Fibroblast of upper back skin (primary cell): ENCODE measurements around the gene HAGHL.

Experiments used
- DNase-seq: peaks from one replicate; pipeline ENCODE4 v3.0.0-alpha.2; 2013

Gene HAGHL

DNA sequence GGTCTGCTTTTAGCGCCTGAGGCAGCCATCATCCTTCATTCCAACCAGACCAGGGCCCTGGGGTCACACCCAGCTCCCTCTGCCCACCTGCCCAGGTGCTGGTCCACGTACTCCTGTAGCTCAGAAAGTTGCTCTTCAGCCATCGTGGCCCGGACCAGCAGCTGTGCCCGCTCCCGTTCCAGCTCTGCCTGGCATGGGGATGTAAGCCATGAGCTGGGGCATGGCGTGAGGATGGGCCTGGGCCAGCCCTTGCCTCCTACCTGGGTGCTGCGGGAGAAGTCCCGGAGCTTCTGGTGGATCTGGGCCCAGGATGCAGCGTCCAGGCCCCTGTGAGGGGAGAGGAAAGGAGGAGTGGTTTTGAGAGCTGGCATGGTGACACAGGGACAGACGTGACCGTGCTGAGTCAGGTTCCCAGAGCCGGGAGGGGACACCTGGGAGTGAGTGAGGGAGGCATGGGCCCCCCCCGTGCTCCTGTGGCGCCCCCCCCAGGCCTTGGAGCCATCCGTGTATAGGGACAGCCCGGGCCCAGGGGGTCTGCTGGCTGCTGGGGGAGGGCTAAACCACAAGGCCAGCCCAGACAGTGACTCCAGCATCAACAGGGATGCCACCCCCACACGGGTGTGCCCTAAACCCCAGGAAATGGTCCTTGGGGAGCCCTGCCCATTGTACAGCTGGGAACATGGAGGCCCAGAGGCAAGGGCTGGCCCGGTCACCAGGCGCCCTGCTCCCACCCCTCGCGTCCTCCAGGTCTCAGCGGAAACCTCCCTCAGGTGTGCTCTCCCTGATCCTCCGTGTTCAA, 3.9 kb upstream of the HAGHL start:
- no peak for DNase-seq

DNA sequence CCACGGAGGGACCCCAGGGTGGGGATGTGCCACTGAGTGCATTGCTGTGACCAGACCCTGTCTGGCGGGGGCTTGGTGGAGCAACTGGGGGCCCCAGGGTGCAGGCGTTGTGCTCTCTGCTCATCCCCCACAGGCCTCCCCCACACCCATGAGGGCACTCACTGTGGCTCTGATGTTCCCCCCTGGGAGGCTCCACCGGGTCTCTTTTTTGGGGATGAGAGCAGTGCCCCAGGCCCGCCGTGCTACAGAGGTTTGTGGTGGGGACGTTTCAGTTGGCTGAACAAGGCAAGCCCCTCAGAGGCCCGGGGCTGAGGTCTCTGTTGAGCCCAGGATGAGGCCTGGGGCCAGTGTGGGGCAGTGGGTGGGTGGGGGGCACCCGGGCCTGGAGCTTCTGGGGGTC, 3.2 kb upstream of the HAGHL start:
- no peak for DNase-seq

DNA sequence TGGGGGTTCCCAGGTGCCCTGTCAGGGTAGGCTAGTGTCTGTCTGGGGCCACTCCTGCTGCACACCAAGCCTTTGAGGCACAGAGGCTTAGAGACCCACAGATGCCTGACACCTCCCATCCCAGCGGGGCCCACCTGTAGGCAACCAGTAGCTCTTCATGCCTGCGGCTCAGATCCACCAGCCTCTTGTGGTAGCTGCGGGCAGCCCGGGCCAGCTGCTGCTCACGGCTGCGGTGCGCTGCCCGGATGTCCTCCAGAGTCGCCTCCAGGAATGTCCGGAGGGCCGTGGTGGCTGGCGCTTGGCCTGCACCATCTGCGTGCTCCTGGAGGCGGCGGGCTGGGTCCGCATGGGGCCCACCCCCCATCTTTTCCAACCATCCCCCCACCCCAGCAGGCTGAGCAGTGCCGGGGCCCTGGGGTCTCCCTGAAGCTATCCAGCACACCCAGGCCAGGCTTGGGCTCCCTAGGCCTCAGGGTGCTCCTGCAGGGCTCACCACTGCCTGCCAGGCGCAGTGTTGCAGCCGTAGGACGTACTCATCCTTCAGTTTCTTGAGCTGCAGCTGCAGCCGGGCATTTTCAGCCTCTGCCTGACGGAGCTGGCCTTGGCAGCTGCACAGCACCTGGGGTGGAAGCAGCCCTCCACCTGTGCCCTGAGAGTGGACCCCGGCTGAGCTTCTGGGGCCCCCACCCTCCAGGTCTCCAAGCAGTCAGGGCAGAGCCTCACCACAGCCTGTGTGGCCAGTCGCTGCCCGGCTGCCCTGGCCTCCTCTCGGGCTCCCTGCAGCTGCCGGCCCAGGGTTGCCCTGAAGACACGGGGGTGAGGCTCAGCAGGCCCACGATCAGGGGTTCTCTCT, 2.5 kb upstream of the HAGHL start:
- no peak for DNase-seq

DNA sequence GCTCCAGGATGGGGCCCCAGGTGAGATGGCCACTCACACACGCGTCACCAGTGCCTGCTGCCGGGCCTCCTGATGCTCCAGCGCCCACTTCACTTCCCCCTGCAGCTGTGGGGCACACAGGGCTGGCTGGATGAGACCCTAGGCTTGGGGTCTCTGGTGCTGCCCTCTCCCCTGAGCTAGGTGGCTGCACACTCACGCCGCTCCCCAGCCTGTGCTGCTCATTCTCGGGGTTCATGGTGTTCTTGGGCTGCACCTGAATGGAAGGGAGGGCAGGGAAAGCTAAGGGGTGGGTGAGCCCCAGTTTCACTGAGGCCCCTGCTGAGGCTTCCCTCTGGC, 1.9 kb upstream of the HAGHL start:
- DNase-seq, result no peak

DNA sequence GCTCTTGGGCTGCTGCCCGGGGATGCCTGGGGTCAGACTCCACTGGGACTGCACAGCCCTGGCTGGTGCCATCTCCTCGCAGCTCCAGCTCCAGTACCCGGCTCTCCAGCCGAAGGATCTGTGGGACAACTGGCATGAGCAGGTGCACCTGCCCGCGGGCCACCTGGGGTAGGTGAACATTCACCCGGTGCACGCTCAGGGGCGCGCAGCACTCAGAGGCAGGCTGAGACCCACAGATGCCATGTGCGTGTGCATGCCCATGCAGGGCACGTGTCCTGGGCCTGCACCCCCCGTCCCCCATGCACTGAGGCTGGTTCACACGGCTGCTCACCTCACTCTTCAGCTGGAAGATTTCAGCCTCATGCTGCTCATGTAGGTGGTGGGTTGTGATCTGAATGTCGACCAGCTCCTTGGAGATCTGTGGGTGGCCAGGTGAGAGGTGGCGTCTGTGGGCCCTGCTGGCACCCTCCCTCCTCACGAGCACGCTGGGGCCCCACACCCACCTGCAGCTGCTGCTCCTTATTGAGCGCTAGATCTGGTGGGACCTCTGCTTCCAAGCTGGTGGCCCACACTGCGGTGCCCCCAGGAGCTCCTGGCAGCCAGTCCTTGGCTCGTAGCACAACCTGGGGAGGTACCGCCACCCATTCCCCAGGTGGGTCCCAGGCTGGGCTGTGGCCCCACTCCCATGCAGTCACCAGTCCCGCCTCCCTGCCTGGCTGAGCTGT, 1.3 kb upstream of the HAGHL start:
- no peak for DNase-seq

DNA sequence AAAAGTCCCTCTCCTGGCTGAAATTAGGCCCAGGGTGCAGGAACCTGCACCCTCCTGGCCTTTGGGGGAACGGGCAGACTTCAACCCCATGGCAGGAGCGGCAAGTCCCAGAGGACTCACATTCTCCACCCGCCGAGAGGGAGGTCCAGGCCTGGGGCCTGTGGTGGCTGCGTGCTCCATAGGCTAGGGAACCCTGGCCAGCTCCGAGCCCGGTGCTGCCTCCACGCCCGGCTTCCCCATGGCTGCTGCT, 793 bp upstream of the HAGHL start:
- DNase-seq, result no peak

DNA sequence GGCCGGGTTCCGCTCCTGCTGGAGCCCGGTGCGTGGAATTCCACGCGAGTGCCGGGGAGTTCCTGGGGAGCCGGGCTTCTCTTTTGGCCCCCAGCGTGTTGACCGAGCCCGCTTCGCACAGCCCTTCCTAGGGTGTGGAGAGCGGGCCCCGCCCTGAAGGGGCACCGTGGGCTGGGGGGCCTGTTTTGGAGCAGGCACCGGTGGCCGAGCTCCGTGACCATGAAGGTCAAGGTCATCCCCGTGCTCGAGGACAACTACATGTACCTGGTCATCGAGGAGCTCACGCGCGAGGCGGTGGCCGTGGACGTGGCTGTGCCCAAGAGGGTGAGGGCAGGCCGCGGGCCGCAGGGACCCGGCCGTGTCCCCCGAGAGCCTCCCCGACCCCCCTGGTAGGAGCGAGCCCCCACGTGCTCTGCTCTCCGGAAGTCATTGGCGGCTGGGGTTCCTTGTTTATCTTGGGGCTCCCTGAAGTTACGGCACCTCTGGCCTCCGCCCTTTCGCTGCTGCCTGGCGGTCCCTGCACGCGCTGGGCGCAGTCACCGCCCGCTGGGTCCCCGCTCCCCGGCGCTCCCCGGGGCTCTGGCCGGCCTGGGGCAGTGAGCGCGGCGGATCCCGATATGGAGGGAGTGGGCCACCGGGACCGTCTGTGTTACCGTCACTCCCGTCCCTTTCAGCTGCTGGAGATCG, 528 bp downstream of the HAGHL start:
- DNase-seq, result no peak

DNA sequence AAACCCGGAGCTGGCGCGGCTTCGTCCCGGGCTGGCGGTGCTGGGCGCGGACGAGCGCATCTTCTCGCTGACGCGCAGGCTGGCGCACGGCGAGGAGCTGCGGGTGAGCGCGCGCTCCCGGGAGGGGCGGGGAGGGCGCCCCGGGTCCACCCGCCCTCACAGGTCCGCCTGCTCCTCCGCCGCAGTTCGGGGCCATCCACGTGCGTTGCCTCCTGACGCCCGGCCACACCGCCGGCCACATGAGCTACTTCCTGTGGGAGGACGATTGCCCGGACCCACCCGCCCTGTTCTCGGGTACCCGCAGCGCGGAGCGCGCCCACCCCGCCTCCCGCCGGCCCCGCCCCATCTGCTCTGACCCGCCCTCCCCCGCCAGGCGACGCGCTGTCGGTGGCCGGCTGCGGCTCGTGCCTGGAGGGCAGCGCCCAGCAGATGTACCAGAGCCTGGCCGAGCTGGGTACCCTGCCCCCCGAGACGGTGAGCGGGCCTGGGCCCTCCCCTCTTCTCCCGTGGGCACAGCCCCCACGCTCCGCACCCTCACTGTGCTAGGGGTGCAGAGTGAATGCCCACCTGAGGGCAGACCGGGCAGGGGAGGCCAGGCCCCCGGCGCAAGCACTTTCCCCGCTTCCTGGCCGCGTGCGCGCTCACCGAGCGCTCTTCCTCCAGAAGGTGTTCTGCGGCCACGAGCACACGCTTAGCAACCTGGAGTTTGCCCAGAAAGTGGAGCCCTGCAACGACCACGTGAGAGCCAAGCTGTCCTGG, 1.4 kb downstream of the HAGHL start:
- peak; percentile 72 for DNase-seq

DNA sequence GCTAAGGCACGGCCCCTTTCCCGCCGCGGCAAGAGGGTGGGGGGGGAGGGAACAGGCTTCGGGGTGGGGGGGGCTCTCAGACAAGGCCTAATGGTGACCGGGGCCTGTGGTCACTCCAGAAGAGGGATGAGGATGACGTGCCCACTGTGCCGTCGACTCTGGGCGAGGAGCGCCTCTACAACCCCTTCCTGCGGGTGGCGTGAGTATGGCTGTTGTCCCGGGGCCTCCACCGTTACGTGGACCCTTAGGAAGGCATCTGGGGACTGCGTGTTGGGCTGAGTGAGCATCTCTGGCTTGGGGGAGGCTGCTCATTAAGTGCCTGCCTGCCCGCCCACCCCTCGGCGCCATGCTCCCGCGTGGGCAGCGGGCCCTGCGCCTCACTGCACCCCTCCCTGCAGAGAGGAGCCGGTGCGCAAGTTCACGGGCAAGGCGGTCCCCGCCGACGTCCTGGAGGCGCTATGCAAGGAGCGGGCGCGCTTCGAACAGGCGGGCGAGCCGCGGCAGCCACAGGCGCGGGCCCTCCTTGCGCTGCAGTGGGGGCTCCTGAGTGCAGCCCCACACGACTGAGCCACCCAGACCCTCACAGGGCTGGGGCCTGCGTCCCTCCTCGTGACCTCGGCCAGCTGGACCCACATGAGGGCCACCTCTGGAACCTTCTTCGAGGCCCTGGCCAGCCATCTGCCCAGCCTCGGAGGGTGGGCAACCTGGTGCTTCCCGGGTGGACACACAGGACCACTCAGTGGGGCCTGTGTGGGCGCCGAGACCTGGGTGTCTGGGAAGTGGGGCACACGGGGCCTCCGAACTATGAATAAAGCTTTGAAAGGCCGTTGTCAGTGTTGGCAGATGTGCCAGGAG, 2.2 kb downstream of the HAGHL start:
- DNase-seq, result no peak

DNA sequence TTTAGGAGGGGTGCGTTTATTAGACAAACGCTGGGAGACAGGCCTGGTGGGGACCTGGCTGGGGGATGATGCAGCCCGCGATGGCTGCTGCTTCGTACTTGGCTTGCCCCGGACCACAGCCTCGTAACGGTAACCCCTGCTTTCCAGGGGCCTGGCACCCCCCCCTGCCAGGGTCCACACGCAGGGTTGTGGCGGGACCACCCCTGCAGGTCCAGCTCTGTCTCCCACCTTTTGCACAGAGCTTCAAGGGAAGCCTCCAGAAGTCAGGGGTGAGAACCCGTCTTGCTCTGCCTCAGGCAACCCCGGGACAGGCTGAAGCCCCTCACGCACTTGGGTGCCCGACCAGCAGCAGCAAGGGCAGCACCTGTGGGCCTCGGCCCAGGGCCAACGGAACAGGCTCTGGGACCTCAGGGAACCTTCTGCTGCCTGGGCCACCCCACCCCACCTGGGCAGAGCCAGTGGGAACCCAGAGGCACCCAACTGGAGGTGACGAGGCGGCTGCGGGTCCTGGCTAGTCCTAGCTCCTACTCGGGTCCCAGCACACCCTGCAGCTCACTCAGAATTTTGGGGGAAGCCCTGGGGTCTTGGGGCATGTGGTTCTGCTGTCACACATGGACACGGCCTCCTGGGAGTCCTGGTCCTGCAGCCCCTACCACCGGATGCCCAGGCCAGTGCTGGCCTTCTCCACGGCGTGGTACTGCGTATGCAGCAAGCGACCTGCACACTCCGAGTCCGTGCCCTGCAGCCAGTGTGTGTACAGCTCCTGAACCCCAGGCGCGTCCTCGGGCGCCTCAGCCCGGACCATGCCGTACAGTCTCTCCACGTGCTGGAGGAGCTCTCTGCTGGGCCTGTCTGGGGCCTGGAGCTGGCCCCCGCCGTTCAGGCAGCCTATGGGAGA, 3.1 kb downstream of the HAGHL start:
- no peak for DNase-seq

DNA sequence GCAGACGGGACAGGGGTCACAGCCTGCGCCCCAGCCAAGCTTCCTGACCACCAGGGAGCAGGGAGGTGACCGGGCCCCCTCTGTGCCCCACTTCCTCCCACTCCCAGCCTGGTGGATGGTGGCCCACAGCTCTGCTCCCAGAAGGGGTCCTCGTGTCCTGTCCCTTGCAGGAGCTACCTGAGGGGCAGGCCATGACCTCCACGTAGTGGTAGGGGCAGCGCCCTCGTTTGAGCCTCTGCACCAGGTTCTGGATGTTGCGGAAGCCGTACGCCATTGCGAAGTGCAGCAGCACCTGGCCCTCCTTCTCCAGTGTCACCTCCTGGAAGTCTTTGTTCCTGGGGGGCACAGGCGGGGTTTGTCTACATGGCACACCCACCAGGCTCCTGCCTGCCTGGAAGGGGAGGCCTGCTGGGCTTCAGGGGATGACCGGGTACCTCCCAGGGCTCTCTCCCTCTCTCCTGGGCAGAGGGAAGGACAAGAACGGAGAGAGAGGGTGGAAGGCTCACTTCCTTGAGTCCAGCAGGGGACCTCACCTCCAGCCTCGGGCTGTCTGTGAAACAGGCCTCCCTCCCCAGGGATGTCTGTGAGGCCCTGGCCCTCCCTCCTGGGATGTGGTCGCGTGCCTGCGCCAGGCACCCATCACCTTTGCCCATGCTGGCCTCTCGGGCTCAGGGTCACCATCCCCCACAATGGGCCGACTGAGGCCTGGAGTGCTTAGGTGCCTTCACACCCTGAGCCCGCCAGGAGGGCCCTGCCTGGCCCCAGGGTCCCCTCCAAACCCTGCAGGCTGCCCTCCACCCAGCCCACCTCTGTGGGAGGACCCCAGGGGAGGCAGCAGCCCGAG, 4.0 kb downstream of the HAGHL start:
- no peak for DNase-seq

DNA sequence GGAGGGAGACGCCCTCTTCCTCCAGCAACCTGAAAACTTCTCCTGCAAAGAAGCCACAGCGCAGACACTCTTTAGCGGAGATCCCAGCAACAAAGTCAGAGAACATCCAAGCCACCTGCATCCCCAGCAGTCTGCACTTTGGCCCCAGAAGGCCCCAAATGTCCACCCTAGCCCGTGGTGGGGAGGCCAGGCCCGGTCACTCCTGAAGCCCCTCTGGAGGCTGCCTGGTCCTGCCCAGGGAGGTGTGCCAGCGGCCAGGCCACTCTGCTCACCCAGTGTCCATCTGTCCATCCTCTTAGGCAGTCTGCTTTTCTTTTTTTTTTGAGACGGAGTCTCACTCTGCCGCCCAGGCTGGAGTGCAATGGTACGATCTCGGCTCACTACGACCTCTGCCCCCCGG, 5.4 kb downstream of the HAGHL start:
- no peak for DNase-seq

DNA sequence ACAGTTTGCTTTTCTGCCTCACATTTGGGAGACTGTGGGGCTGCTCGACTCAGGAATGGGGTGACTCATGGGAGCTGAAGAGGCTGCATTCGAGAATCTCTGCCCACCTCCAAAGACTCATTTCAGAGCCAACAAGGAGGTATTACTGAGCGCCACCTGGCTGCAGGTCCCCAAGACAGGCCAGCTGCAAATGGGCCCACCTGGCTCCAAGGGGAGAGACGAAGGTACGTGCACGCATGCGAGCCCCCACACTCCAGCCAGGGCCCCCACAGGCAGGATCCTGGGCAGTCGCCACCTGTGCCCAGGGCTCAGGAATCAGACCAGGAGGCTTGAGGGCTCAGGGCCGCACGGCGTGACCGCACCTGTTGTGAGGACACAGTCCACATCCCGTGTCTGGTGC, 6.0 kb downstream of the HAGHL start:
- DNase-seq, result no peak

DNA sequence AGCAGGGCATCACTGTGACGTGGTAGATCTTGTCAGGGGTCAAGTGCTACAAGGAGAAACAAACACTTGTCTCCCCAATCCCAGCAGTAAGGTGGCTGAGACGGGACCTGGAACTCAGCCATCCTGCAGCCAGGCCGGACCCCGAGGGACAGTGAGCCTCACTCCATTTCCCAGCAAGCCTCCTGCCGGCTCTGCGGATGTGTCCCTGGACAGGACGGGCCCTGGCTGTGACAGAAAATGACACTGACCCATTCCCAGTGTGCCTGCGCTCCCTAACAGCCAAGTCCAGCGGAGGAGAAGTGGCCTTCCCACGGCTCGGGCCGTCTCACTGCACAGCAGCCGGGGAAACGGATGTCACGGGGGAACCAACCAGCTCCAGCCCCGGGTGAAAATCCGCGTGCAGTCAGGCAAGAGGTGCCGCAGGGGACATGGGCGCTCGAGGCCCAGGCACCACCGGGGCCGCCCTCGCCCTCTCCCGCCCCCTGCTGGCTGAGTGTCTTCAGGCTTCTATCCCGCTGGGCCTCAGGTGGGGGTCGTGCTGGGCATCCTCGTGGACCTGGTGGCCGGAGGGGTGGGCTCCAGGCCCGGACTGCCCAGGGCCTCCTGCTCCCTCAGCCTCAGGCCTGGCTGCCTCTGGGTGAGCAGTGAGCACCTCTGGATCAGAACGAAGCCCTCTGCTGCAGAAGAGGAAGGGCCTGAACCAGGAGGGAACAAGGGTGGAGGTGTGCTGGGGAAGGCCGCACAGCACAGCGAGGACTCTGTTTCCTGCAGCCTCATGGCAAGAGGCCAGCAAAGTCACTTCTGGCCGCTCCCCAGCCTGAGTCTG, 6.7 kb downstream of the HAGHL start:
- no peak for DNase-seq

DNA sequence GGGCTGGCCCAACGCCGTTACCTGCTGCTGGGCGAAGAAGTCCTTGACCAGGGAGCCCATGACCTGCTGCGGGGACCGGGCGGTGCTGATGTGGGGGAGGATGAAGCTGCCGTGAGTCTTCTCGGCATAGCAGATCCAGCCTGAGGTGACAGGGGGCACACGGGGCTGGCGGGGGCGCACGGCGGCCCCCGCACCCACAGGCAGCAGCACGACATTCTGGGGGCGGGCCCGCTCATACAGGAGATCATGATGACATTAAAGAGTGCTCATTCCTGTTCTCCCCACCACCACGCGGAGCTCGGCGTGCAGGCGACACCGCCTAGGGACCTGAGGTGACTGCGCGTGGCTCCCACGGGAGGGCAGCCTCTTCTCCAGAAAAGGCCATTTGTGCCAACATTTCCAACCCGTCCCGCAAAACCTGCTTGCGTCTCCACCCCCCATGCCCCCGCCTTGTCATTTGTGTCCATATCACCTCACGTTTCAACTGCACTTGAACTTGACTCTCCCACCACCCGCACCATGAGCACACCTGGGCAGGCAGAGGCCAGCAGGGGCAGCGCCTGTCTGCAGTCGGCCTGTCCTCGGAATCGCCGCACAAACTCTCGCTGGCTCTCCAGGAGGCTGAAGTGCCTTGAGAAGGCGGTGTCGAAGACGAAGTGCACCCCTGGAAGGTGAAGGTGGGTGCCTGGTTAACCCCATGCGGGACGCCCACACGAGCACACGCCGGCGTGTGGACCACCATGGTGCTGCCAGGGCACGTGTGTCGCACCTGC, 7.5 kb downstream of the HAGHL start:
- DNase-seq, result no peak

DNA sequence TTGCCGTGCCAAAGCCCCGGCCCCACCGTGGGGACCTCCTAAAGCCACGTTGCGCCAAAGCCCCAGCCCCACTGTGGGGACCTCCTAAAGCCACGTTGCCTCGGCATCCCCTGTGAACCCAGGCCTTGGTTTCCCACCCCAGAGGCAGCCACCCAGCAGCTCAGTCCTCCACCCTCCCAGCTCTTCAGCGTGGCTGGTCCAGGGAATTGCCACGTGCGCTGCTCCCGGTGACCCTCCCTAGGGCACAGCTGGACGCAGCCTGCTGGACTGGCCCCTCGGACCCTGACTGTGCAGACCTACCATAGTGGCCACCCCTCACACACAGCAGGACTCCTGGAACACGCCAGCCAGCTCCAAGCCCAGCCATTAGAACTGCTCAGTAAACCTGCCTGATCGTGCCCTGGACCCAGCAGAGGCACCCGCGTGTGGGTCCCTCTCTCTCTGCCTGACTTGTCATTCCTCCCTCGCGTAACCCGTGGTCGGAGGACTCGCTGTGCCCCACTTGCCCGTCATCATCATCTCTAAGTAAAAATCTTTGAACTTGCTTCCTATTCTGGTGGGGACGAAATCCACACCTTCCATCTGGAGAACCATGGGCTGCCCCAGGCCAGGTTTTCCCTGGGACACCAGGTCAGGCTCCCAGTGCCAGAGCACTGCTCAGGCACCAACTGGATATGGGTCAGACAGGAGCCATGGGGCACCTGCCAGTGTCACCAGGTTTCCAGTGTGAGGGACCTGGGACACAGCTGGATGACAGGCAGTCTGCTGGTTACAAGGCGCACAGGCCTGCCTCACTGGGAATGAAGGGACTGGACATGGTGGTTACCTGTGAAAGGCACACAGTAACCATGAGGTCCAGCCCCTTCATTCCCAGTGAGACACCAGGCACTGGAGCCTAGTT, 8.3 kb downstream of the HAGHL start:
- no peak for DNase-seq

DNA sequence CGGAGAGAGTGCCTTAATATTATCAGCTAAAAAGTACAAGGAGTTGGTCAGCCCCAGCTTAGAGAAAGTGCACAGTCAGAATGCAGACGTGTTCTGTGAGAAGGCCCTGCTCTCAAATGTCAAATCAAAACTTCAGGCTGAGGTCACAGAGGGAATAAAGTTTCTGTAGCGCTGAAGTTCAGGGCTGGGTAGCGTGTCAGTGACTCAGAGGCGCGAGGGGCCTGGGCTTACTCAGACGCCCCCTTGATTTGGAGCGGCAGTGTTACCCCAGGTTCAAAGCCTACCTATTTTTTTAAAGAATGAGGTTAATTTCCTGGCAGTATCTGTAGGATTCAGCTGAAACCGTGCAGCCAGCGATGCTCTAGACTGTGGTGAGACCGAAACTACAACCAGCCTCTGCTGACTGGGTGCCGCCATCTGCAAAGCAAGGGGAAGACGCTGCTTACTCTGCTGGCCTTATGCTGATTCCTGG, 9.1 kb downstream of the HAGHL start:
- DNase-seq, result no peak
